GM23248 (cell line): ENCODE data around the gene ZNF45. TPM values are rescaled to one million over a fixed set of nuclear protein-coding genes. Genes with fewer than 3 reads are reported as not detected.
"Not testable (repeated sequence)": the region's sequence is repeated elsewhere in the genome, so short reads cannot be mapped to it uniquely, and the experiment has no call there.

Experiments used
- DNase-seq: peaks from one replicate; pipeline ENCODE4 v3.0.0-alpha.2; 2015
- H2AFZ ChIP-seq: fragments of 200-600 bp; sonication (generic); 2 replicates; pipeline ENCODE4 v1.6.1; 2016; ENCODE audit warnings: antibody characterized with exemption
- H3F3A ChIP-seq: fragments of 200-600 bp; sonication (generic); 2 replicates; pipeline ENCODE4 v1.6.1; 2016; ENCODE audit warnings: mild to moderate bottlenecking, antibody characterized with exemption, mixed run types; ENCODE audit not compliant: insufficient read depth
- H3K27ac ChIP-seq: fragments of 200-600 bp; sonication (generic); 2 replicates; pipeline ENCODE4 v1.5.1; 2016; ENCODE audit warnings: mild to moderate bottlenecking
- H3K27me3 ChIP-seq: fragments of 200-600 bp; sonication (generic); replicated peaks from 2 replicates; pipeline ENCODE4 v1.6.1; 2016; ENCODE audit warnings: mild to moderate bottlenecking; ENCODE audit not compliant: insufficient read depth
- H3K36me3 ChIP-seq: fragments of 200-600 bp; sonication (generic); 2 replicates; pipeline ENCODE4 v1.6.1; 2016; ENCODE audit warnings: low read depth, mild to moderate bottlenecking
- H3K4me1 ChIP-seq: fragments of 200-600 bp; sonication (generic); 2 replicates; pipeline ENCODE4 v1.6.1; 2016; ENCODE audit warnings: mild to moderate bottlenecking; ENCODE audit not compliant: insufficient read depth
- H3K4me2 ChIP-seq: fragments of 200-600 bp; sonication (generic); one replicate; pipeline ENCODE4 v1.6.1; 2016; ENCODE audit warnings: mild to moderate bottlenecking; ENCODE audit not compliant: unreplicated experiment
- H3K4me3 ChIP-seq: fragments of 200-600 bp; sonication (generic); 2 replicates; pipeline ENCODE4 v1.5.1; 2016; ENCODE audit warnings: mild to moderate bottlenecking
- H3K79me2 ChIP-seq: fragments of 200-600 bp; sonication (generic); 2 replicates; pipeline ENCODE4 v1.6.1; 2016; ENCODE audit warnings: mild to moderate bottlenecking; ENCODE audit not compliant: insufficient read depth
- H3K9ac ChIP-seq: fragments of 200-600 bp; sonication (generic); 2 replicates; pipeline ENCODE4 v1.6.1; 2016; ENCODE audit warnings: mild to moderate bottlenecking
- H3K9me2 ChIP-seq: fragments of 200-600 bp; sonication (generic); 2 replicates; pipeline ENCODE4 v1.6.1; 2016; ENCODE audit warnings: mixed run types, mild to moderate bottlenecking, moderate library complexity; ENCODE audit not compliant: insufficient read depth
- H3K9me3 ChIP-seq: fragments of 200-600 bp; sonication (generic); one replicate; pipeline ENCODE4 v1.6.1; 2017; ENCODE audit warnings: low read depth
- H4K20me1 ChIP-seq: fragments of 200-600 bp; sonication (generic); 2 replicates; pipeline ENCODE4 v1.6.0; 2016; ENCODE audit not compliant: insufficient read depth
- EZH2 ChIP-seq: fragments of 200-600 bp; sonication (generic); IDR thresholded peaks from 2 replicates; pipeline ENCODE4 v1.6.1; 2018; ENCODE audit warnings: antibody characterized with exemption, mild to moderate bottlenecking; ENCODE audit not compliant: insufficient read depth, poor library complexity, severe bottlenecking
- EZH2phosphoT487 ChIP-seq: fragments of 200-600 bp; sonication (generic); IDR thresholded peaks from 2 replicates; pipeline ENCODE4 v1.6.1; 2018; ENCODE audit warnings: antibody characterized with exemption, moderate library complexity, mild to moderate bottlenecking, low read depth; ENCODE audit not compliant: insufficient read depth
- WGBS, 2 experiments: methylation state at CpG; one replicate each; pipeline ENCODE4 v1.1.6; 2015 to 2017; ENCODE audit warnings: low lambda C conversion rate in 2 of 2, low coverage in 1 of 2; ENCODE audit errors: missing lambda C conversion rate in 2 of 2; 5-methylcytosine and 5-hydroxymethylcytosine counted together
- in situ Hi-C: fragments of 300-500 bp; cut with MboI; formaldehyde crosslinking; loops from 2 replicates; pipeline ENCODE4 v1.15.0; 2020
- polyA plus RNA-seq: library from polyadenylated mRNA; unstranded; fragments of >200 nt; fragmentation: Nextera tagmentation; extraction: Ambion mirVana; gene quantifications from 2 replicates; pipeline ENCODE4 v1.2.1, GENCODE V29; 2016
- small RNA-seq: library from RNA; depleted of rRNA; stranded (forward); fragments of <200 nt; gene quantifications from one replicate; pipeline ENCODE3, GENCODE V24; 2014; ENCODE audit warnings: low read depth, low replicate concordance
- total RNA-seq: library from RNA; depleted of rRNA; stranded (reverse); fragments of >200 nt; shearing (Covaris generic); gene quantifications from 2 replicates; pipeline ENCODE4 v1.2.3, GENCODE V29; 2014; rRNA removed

The ZNF45 gene
- total and polyA plus RNA-seq, 2 experiments from 2014 or later = 7.7 to 8.9 TPM

DNA sequence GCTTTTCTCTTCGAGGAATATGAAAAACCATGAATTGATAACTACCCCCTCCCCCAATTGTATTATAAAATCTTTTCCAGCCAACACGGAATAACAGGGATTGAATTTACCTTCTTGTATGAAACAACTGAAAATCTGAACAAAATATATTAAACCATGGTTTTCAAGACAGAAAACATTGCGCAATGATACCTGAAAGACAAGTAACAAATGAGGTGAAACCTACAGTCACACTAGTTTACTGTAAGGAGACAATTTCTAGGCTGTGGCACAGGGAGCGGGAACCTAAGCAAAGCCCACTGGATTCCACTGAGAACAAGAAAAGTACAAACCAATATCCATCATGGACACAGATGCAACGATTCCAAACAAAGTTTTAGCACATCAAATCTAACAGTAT, 54.6 kb downstream of the ZNF45 start:
- in situ Hi-C loops = no loop called here
- Histone ChIP-seq H4K20me1 (no peaks in the 10 kb centered on the region), H2AFZ (no peak overlapping the region), H3K27me3 (no peaks in the 10 kb centered on the region), H3K4me2 (no peak overlapping the region), H3K9ac (no peak overlapping the region), H3K9me2 (no peaks in the 10 kb centered on the region), H3K79me2 (no peaks in the 10 kb centered on the region), H3K36me3 (peaks cover 43% of the 10 kb centered on the region), H3K9me3 (peaks cover 12% of the 10 kb centered on the region), H3F3A (no peaks in the 10 kb centered on the region), H3K4me1 (no peaks in the 10 kb centered on the region), H3K27ac (no peak overlapping the region), H3K4me3 (no peak overlapping the region)
- DNase-seq = no peak
- WGBS, 2 experiments = 54 to 56% methylated on average over 5 of the region's 5 CpGs
- TF ChIP-seq EZH2 = no peak
- TF ChIP-seq EZH2phosphoT487 = no peak

DNA sequence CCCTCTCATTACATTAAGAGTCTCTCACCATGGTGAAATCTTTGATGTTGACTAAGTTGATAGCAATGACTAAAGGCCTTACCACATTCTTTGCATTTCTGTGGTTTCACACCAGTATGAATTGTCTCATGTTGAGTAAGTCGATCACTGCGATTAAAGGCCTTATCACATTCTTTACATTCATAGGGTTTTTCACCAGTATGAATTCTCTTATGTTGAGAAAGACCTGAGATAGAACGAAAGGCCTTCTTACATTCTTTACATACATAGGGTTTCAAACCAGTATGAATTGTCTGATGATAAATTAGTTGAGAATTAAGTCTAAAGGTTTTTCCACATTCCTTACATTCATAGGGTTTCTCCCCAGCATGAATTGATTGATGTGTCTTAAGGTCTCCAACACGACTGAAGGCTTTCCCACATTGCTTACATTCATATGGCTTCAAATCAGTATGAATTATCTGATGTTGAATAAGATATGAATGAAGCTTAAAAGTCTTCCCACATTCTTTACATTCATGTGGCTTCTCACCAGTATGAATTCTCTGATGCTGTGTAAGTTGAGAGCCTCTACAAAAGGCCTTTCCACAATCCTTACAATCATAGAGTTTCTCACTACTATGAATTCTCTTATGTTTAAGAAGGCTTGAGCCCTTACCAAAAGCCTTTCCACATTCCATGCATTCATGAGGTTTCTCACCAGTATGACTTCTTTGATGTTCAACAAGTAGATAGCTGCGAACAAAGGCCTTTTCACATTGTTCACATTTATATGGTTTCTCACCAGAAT, 62.3 kb downstream of the ZNF45 start:
- Histone ChIP-seq H3K4me3 (no peak overlapping the region), H3K9me3 (peaks cover 39% of the 10 kb centered on the region), H3K27ac (no peak overlapping the region), H3K4me2 (no peak overlapping the region), H2AFZ (no peak overlapping the region), H3K79me2 (no peaks in the 10 kb centered on the region), H4K20me1 (no peaks in the 10 kb centered on the region), H3K27me3 (no peaks in the 10 kb centered on the region), H3F3A (peaks cover 19% of the 10 kb centered on the region), H3K36me3 (peaks cover 43% of the 10 kb centered on the region), H3K9me2 (no peaks in the 10 kb centered on the region), H3K9ac (no peak overlapping the region), H3K4me1 (no peaks in the 10 kb centered on the region)
- in situ Hi-C loops = no loop called here
- DNase-seq = no peak
- WGBS, 2 experiments = 63 to 67% methylated on average over 5 of the region's 5 CpGs
- TF ChIP-seq EZH2phosphoT487 (no peak), EZH2 (no peak)

DNA sequence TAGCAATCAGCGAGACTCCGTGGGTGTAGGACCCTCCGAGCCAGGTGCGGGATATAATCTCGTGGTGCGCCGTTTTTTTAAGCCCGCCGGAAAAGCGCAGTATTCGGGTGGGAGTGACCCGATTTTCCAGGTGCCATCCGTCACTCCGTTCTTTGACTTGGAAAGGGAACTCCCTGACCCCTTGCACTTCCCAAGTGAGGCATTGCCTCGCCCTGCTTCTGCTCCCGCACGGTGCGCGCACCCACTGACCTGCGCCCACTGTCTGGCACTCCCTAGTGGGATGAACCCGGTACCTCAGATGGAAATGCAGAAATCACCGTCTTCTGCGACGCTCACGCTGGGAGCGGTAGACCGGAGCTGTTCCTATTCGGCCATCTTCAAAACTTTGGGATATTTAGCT, 68.2 kb downstream of the ZNF45 start:
- in situ Hi-C loops, H3K9me2 ChIP-seq, H3K27me3 ChIP-seq, DNase-seq, H3K4me2 ChIP-seq, H4K20me1 ChIP-seq, H3F3A ChIP-seq, H3K27ac ChIP-seq, H3K4me3 ChIP-seq, H2AFZ ChIP-seq, H3K4me1 ChIP-seq, H3K79me2 ChIP-seq, H3K9ac ChIP-seq: not testable (repeated sequence)
- Histone ChIP-seq H3K36me3 (peaks cover 16% of the 10 kb centered on the region), H3K9me3 (peaks cover 22% of the 10 kb centered on the region)
- 81% methylated on average over 28 of the region's 28 CpGs for WGBS, 2 experiments

Small RNA genes lying within 50 kb of the gene (small RNA-seq; reads per million reads assigned to genes)
- not detected for gene AC006213.5

Other genes with a start within 250 kb of the ZNF45 start
- not detected in 2 replicates for gene IRGC, start 219.2 kb downstream of the ZNF45 start, total RNA-seq
- gene IRGC, start 219.2 kb downstream of the ZNF45 start, polyA plus RNA-seq = not detected in 2 replicates
- 11.5 and 13.0 TPM in 2 replicates for gene SMG9, start 180.3 kb downstream of the ZNF45 start, total RNA-seq
- 23.2 and 25.7 TPM in 2 replicates for gene SMG9, start 180.3 kb downstream of the ZNF45 start, polyA plus RNA-seq
- gene KCNN4, start 154.3 kb downstream of the ZNF45 start, total RNA-seq = 8.7 and 13.7 TPM in 2 replicates
- 9.4 and 11.9 TPM in 2 replicates for gene KCNN4, start 154.3 kb downstream of the ZNF45 start, polyA plus RNA-seq
- gene LYPD5, start 132.8 kb downstream of the ZNF45 start, total RNA-seq = 0.32 and 0.76 TPM in 2 replicates
- gene LYPD5, start 132.8 kb downstream of the ZNF45 start, polyA plus RNA-seq = 1.1 and 1.4 TPM in 2 replicates
- gene ZNF283, start 108.0 kb downstream of the ZNF45 start, total RNA-seq = 12.1 and 14.2 TPM in 2 replicates
- gene ZNF283, start 108.0 kb downstream of the ZNF45 start, polyA plus RNA-seq = 4.6 and 5.4 TPM in 2 replicates
- gene ZNF404, start 51.3 kb downstream of the ZNF45 start, total RNA-seq = 4.2 and 4.5 TPM in 2 replicates
- gene ZNF404, start 51.3 kb downstream of the ZNF45 start, polyA plus RNA-seq = 4.2 and 6.0 TPM in 2 replicates
- 3.8 and 7.8 TPM in 2 replicates for gene ZNF221, start 15.9 kb upstream of the ZNF45 start, total RNA-seq
- gene ZNF221, start 15.9 kb upstream of the ZNF45 start, polyA plus RNA-seq = 1.6 and 1.9 TPM in 2 replicates
- 6.8 and 13.7 TPM in 2 replicates for gene ZNF155, start 48.9 kb upstream of the ZNF45 start, total RNA-seq
- 4.0 and 5.2 TPM in 2 replicates for gene ZNF155, start 48.9 kb upstream of the ZNF45 start, polyA plus RNA-seq
- 1.9 and 3.9 TPM in 2 replicates for gene ZNF230, start 67.7 kb upstream of the ZNF45 start, total RNA-seq
- gene ZNF230, start 67.7 kb upstream of the ZNF45 start, polyA plus RNA-seq = 2.2 and 2.7 TPM in 2 replicates
- 2.5 and 6.6 TPM in 2 replicates for gene ZNF222, start 90.1 kb upstream of the ZNF45 start, total RNA-seq
- gene ZNF222, start 90.1 kb upstream of the ZNF45 start, polyA plus RNA-seq = 3.1 and 3.2 TPM in 2 replicates
- 3.5 and 24.0 TPM in 2 replicates for gene ZNF223, start 116.8 kb upstream of the ZNF45 start, total RNA-seq
- gene ZNF223, start 116.8 kb upstream of the ZNF45 start, polyA plus RNA-seq = 2.8 and 3.5 TPM in 2 replicates
- 1.9 and 2.9 TPM in 2 replicates for gene ZNF284, start 136.9 kb upstream of the ZNF45 start, total RNA-seq
- gene ZNF284, start 136.9 kb upstream of the ZNF45 start, polyA plus RNA-seq = 1.9 and 2.0 TPM in 2 replicates
- gene ZNF224, start 159.1 kb upstream of the ZNF45 start, total RNA-seq = 15.6 and 19.2 TPM in 2 replicates
- gene ZNF224, start 159.1 kb upstream of the ZNF45 start, polyA plus RNA-seq = 9.4 and 11.7 TPM in 2 replicates
- gene ZNF225, start 178.1 kb upstream of the ZNF45 start, total RNA-seq = 5.8 and 6.1 TPM in 2 replicates
- gene ZNF225, start 178.1 kb upstream of the ZNF45 start, polyA plus RNA-seq = 3.2 and 4.3 TPM in 2 replicates
- gene ZNF234, start 206.3 kb upstream of the ZNF45 start, total RNA-seq = 6.5 and 8.1 TPM in 2 replicates
- gene ZNF234, start 206.3 kb upstream of the ZNF45 start, polyA plus RNA-seq = 4.7 and 6.2 TPM in 2 replicates
- gene ZNF226, start 229.8 kb upstream of the ZNF45 start, total RNA-seq = 20.1 and 32.5 TPM in 2 replicates
- gene ZNF226, start 229.8 kb upstream of the ZNF45 start, polyA plus RNA-seq = 27.1 and 30.3 TPM in 2 replicates